ENCODE results near the gene RPS6KL1. TPM values are rescaled to one million over a fixed set of nuclear protein-coding genes. Genes with fewer than 3 reads are reported as not detected.

The RPS6KL1 gene
- total RNA-seq, 2 donors from 2014 or later, result 4.4 to 10.4 TPM

DNA sequence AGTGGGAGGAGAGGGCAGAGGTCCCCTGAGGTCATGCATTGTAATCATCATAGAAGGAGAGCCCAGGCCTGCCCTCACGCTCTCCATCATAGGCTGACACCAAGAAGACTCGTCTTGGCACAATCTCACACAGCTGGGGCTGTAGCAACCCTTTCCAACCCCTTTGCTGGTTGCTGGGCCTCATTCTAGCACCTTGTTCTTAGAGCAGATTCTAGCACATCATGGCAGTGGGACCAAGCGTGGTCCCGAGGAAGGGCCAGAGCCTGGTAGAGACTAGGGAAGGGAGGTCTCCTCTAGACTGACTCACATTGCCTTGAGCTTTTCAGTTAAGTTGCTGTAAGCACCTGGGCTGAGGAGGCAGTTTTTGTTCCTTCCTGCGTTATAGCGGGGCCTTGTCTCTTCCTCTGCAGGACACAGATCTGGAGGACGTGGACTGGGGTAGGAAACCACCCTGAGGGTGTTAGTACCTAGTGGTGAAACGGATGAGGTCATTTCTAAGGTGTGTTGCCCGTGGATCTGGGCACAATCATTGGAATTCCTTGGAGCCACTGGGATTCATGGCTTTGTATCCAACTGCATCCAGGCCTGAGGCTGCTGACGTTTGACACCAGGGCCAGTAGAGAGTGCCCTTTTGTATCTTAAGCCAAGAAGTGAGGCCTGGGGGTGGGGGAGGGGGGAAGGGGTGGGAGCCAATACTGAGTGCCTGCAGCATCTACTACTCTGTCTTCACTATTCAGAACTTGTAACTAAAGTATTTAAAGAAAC is 19.9 kb downstream of the RPS6KL1 start:
- no peak for DNase-seq
- H3K4me1 ChIP-seq (ENCODE audit: control insufficient read depth, insufficient read depth, low read length), result no peaks in the 10 kb centered on the region
- no peak overlapping the region for H3K27ac ChIP-seq (ENCODE audit: low read depth, low read length)
- H3K9ac ChIP-seq (ENCODE audit: extremely low read depth, low read length, poor library complexity, severe bottlenecking), result no peak overlapping the region
- H3K9me3 Mint-ChIP-seq, result no peaks in the 10 kb centered on the region
- H3K4me3 Mint-ChIP-seq, result no peak overlapping the region
- peaks cover 8% of the 10 kb centered on the region for H3K4me1 Mint-ChIP-seq
- H3K27ac Mint-ChIP-seq, result peak overlapping the region; percentile 74
- no peak overlapping the region for H3K4me3 ChIP-seq (ENCODE audit: low read length)
- no peaks in the 10 kb centered on the region for H3K27me3 Mint-ChIP-seq (ENCODE audit: insufficient read depth)
- TF ChIP-seq, protein P1, sequence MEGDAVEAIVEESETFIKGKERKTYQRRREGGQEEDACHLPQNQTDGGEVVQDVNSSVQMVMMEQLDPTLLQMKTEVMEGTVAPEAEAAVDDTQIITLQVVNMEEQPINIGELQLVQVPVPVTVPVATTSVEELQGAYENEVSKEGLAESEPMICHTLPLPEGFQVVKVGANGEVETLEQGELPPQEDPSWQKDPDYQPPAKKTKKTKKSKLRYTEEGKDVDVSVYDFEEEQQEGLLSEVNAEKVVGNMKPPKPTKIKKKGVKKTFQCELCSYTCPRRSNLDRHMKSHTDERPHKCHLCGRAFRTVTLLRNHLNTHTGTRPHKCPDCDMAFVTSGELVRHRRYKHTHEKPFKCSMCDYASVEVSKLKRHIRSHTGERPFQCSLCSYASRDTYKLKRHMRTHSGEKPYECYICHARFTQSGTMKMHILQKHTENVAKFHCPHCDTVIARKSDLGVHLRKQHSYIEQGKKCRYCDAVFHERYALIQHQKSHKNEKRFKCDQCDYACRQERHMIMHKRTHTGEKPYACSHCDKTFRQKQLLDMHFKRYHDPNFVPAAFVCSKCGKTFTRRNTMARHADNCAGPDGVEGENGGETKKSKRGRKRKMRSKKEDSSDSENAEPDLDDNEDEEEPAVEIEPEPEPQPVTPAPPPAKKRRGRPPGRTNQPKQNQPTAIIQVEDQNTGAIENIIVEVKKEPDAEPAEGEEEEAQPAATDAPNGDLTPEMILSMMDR (conservative IDR thresholded peaks at IDR 0.05), result no peak
- H3K36me3 ChIP-seq (ENCODE audit: control insufficient read depth, insufficient read depth, low read length), result peaks cover 75% of the 10 kb centered on the region
- no peaks in the 10 kb centered on the region for H3K27me3 ChIP-seq (ENCODE audit: control insufficient read depth, insufficient read depth, low read length, poor library complexity, severe bottlenecking)
- WGBS, 2 experiments (ENCODE audit: insufficient coverage in 1 of 2, insufficient read length in 1 of 2), result 82 to 90% methylated on average over 7 to 10 of the region's 10 CpGs
- no peaks in the 10 kb centered on the region for H3K9me3 ChIP-seq (ENCODE audit: control insufficient read depth, low read length)
- peaks cover 63% of the 10 kb centered on the region for H3K36me3 Mint-ChIP-seq (ENCODE audit: low read depth)

DNA sequence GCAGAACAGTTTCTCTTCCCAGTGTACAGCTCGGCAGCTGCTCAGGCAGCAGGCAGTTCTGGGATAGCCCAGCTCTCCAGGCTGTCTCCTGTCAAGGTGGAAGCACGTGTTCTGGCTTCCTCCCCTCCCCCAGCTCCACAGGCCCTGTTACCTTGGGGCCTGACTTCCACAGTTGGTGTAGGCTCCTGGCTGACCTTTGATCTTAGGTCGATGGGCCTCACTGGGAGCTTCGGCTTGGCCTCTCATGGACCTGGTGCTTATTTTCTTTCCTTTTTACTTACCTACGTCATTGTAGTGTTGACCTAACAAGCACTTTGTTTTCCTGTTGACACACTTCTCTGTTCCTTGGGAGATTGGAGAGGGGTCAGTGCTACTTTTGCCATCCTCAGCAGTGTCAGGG is 24.4 kb downstream of the RPS6KL1 start:
- Histone ChIP-seq H3K36me3 (ENCODE audit: control insufficient read depth, insufficient read depth, low read length) (peaks cover 94% of the 10 kb centered on the region), H3K4me3 (ENCODE audit: low read length) (no peak overlapping the region), H3K27me3 (ENCODE audit: control insufficient read depth, insufficient read depth, low read length, poor library complexity, severe bottlenecking) (no peaks in the 10 kb centered on the region), H3K4me1 (ENCODE audit: control insufficient read depth, insufficient read depth, low read length) (no peaks in the 10 kb centered on the region), H3K27ac (ENCODE audit: low read depth, low read length) (no peak overlapping the region), H3K9me3 (ENCODE audit: control insufficient read depth, low read length) (no peaks in the 10 kb centered on the region), H3K9ac (ENCODE audit: extremely low read depth, low read length, poor library complexity, severe bottlenecking) (no peak overlapping the region)
- H3K27me3 Mint-ChIP-seq (ENCODE audit: insufficient read depth), result no peaks in the 10 kb centered on the region
- peaks cover 8% of the 10 kb centered on the region for H3K4me1 Mint-ChIP-seq
- TF ChIP-seq, protein P1 (conservative IDR thresholded peaks at IDR 0.05), result no peak
- WGBS, 2 experiments (ENCODE audit: insufficient coverage in 1 of 2, insufficient read length in 1 of 2), result 95 to 96% methylated on average over 3 to 5 of the region's 5 CpGs
- H3K27ac Mint-ChIP-seq, result no peak overlapping the region
- H3K9me3 Mint-ChIP-seq, result no peaks in the 10 kb centered on the region
- no peak overlapping the region for H3K4me3 Mint-ChIP-seq
- DNase-seq, result no peak
- H3K36me3 Mint-ChIP-seq (ENCODE audit: low read depth), result peaks cover 97% of the 10 kb centered on the region

DNA sequence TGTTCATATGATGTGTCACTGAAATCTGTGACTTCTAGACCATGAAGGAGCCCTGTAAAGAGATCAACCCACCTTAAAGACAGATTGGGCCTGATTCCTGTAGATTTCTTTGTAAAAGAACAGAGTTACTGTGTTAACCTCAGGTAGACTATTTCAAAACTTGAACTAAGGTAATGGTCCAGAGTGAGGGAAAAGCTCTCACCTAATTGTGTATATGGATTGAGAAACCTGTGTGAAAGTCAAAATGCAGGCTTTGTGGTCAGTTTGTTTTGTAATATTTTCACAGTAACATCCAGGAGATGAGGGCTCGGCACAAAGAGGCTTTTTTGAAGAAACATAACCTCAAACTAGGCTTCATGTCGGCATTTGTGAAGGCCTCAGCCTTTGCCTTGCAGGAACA is 25.0 kb downstream of the RPS6KL1 start:
- TF ChIP-seq, protein P1 (conservative IDR thresholded peaks at IDR 0.05), result no peak
- H3K27ac Mint-ChIP-seq, result no peak overlapping the region
- H3K36me3 ChIP-seq (ENCODE audit: control insufficient read depth, insufficient read depth, low read length), result peaks cover 96% of the 10 kb centered on the region
- H3K27me3 ChIP-seq (ENCODE audit: control insufficient read depth, insufficient read depth, low read length, poor library complexity, severe bottlenecking), result no peaks in the 10 kb centered on the region
- H3K4me1 Mint-ChIP-seq, result peaks cover 6% of the 10 kb centered on the region
- H3K4me1 ChIP-seq (ENCODE audit: control insufficient read depth, insufficient read depth, low read length), result no peaks in the 10 kb centered on the region
- H3K9me3 Mint-ChIP-seq, result no peaks in the 10 kb centered on the region
- H3K4me3 ChIP-seq (ENCODE audit: low read length), result no peak overlapping the region
- no peak overlapping the region for H3K9ac ChIP-seq (ENCODE audit: extremely low read depth, low read length, poor library complexity, severe bottlenecking)
- no peaks in the 10 kb centered on the region for H3K27me3 Mint-ChIP-seq (ENCODE audit: insufficient read depth)
- no peak for DNase-seq
- H3K27ac ChIP-seq (ENCODE audit: low read depth, low read length), result no peak overlapping the region
- WGBS, 2 experiments (ENCODE audit: insufficient coverage in 1 of 2, insufficient read length in 1 of 2), result 98% methylated on average over 2 of the region's 2 CpGs; no CpG with 5 or more reads in 1 of the 2 experiments
- no peak overlapping the region for H3K4me3 Mint-ChIP-seq
- H3K9me3 ChIP-seq (ENCODE audit: control insufficient read depth, low read length), result no peaks in the 10 kb centered on the region
- peaks cover 98% of the 10 kb centered on the region for H3K36me3 Mint-ChIP-seq (ENCODE audit: low read depth)

Data from endodermal cell (in vitro differentiated cells).